ENCODE measurements around the gene TMEM44.

TMEM44 gene

GRCh38 chr3:194565597-194566190 lies 67.5 kb downstream of the TMEM44 start:
- Histone ChIP-seq H3K9me2 (replicated peaks; ENCODE audit: insufficient read depth, low read length) (no peaks in the 10 kb centered on the region), H4K20me1 (ENCODE audit: low read depth, low read length) (no peaks in the 10 kb centered on the region), H3K9me3 (ENCODE audit: insufficient read depth, low read length) (no peaks in the 10 kb centered on the region), H3F3A (ENCODE audit: insufficient read depth) (no peaks in the 10 kb centered on the region), H3K4me2 (ENCODE audit: low read depth, low read length, poor library complexity, severe bottlenecking) (no peak overlapping the region), H2AFZ (ENCODE audit: low read depth, low read length, severe bottlenecking) (no peak overlapping the region), H3K27ac (ENCODE audit: low read depth, low read length) (no peak overlapping the region), H3K79me2 (ENCODE audit: insufficient read depth, low read length) (no peaks in the 10 kb centered on the region), H3K9ac (ENCODE audit: low read length) (no peak overlapping the region), H3K4me3 (ENCODE audit: insufficient read depth, low read length, poor library complexity, severe bottlenecking) (no peak overlapping the region), H3K36me3 (ENCODE audit: low read length) (no peaks in the 10 kb centered on the region), H3K27me3 (ENCODE audit: low read length) (no peaks in the 10 kb centered on the region)
- TF ChIP-seq CTCF (IDR thresholded peaks at IDR 0.05; ENCODE audit: insufficient read depth, low read length, poor library complexity, severe bottlenecking) (no peak), EZH2phosphoT487 (conservative IDR thresholded peaks at IDR 0.05; ENCODE audit: low read length) (no peak)

- Histone ChIP-seq H3K9ac (ENCODE audit: low read length) (no peak overlapping the region), H3F3A (ENCODE audit: insufficient read depth) (no peaks in the 10 kb centered on the region), H4K20me1 (ENCODE audit: low read depth, low read length) (no peaks in the 10 kb centered on the region), H3K9me3 (ENCODE audit: insufficient read depth, low read length) (no peaks in the 10 kb centered on the region), H3K4me2 (ENCODE audit: low read depth, low read length, poor library complexity, severe bottlenecking) (no peak overlapping the region), H3K79me2 (ENCODE audit: insufficient read depth, low read length) (no peaks in the 10 kb centered on the region), H3K4me3 (ENCODE audit: insufficient read depth, low read length, poor library complexity, severe bottlenecking) (no peak overlapping the region), H3K36me3 (ENCODE audit: low read length) (no peaks in the 10 kb centered on the region), H3K9me2 (replicated peaks; ENCODE audit: insufficient read depth, low read length) (no peaks in the 10 kb centered on the region), H2AFZ (ENCODE audit: low read depth, low read length, severe bottlenecking) (no peak overlapping the region), H3K27me3 (ENCODE audit: low read length) (no peaks in the 10 kb centered on the region), H3K27ac (ENCODE audit: low read depth, low read length) (no peak overlapping the region)
- TF ChIP-seq EZH2phosphoT487 (conservative IDR thresholded peaks at IDR 0.05; ENCODE audit: low read length) (no peak), CTCF (IDR thresholded peaks at IDR 0.05; ENCODE audit: insufficient read depth, low read length, poor library complexity, severe bottlenecking) (no peak)
Measured at GRCh38 chr3:194562986-194563385, 70.2 kb downstream of the TMEM44 start.

GRCh38 chr3:194561306-194561974 lies 71.8 kb downstream of the TMEM44 start:
- H3K9me2 ChIP-seq (replicated peaks; ENCODE audit: insufficient read depth, low read length), result no peaks in the 10 kb centered on the region
- no peaks in the 10 kb centered on the region for H3K36me3 ChIP-seq (ENCODE audit: low read length)
- TF ChIP-seq EZH2phosphoT487 (conservative IDR thresholded peaks at IDR 0.05; ENCODE audit: low read length) (no peak), CTCF (IDR thresholded peaks at IDR 0.05; ENCODE audit: insufficient read depth, low read length, poor library complexity, severe bottlenecking) (no peak)
- no peaks in the 10 kb centered on the region for H3F3A ChIP-seq (ENCODE audit: insufficient read depth)
- H3K4me3 ChIP-seq (ENCODE audit: insufficient read depth, low read length, poor library complexity, severe bottlenecking), result no peak overlapping the region
- no peaks in the 10 kb centered on the region for H3K27me3 ChIP-seq (ENCODE audit: low read length)
- H2AFZ ChIP-seq (ENCODE audit: low read depth, low read length, severe bottlenecking), result no peak overlapping the region
- H4K20me1 ChIP-seq (ENCODE audit: low read depth, low read length), result no peaks in the 10 kb centered on the region
- H3K9ac ChIP-seq (ENCODE audit: low read length), result no peak overlapping the region
- no peak overlapping the region for H3K4me2 ChIP-seq (ENCODE audit: low read depth, low read length, poor library complexity, severe bottlenecking)
- no peak overlapping the region for H3K27ac ChIP-seq (ENCODE audit: low read depth, low read length)
- no peaks in the 10 kb centered on the region for H3K9me3 ChIP-seq (ENCODE audit: insufficient read depth, low read length)
- H3K79me2 ChIP-seq (ENCODE audit: insufficient read depth, low read length), result no peaks in the 10 kb centered on the region
